PC-9 (cell line): ENCODE measurements around the gene UVRAG. TPM values are rescaled to one million over a fixed set of nuclear protein-coding genes. Genes with fewer than 3 reads are reported as not detected.

Experiments
- BruUV-seq: library from RNA; stranded (reverse); fragments of 400-500 nt; replicated peaks from 2 replicates; lab custom pipeline; 2021; lab: Mats Ljungman, UMichigan
- CTCF ChIA-PET: fragments of 300-600 bp; sonication (Branson Sonifier 250); formaldehyde crosslinking; loops from one replicate; lab custom pipeline; 2022; ENCODE audit warnings: antibody characterized with exemption; lab: Charles Lee
- POLR2A ChIA-PET: fragments of 300-600 bp; sonication (Branson Sonifier 250); formaldehyde crosslinking; loops from one replicate; lab custom pipeline; 2022; ENCODE audit warnings: antibody characterized with exemption; ENCODE audit not compliant: unreplicated experiment; lab: Charles Lee
- DNase-seq, 2 experiments: peaks; one replicate each; pipeline versions ENCODE4 v3.0.0 to v3.0.0-alpha.2; 2015 to 2022; ENCODE audit warnings: mixed read lengths in 1 of 2
- H2AFZ ChIP-seq: fragments of 200-600 bp; sonication (generic); 2 replicates; pipeline ENCODE4 v1.8.1; 2017; ENCODE audit warnings: antibody characterized with exemption
- H3F3A ChIP-seq: fragments of 200-600 bp; sonication (generic); 2 replicates; pipeline ENCODE4 v1.8.1; 2017; ENCODE audit warnings: antibody characterized with exemption, mild to moderate bottlenecking, low read depth; ENCODE audit not compliant: insufficient read depth
- H3K27ac ChIP-seq: fragments of 200-600 bp; sonication (generic); 2 replicates; pipeline ENCODE4 v1.6.1; 2016; ENCODE audit warnings: mixed run types
- H3K27me3 ChIP-seq: fragments of 200-600 bp; sonication (generic); 2 replicates; pipeline ENCODE4 v1.6.1; 2016; ENCODE audit warnings: low read depth, mixed run types; ENCODE audit not compliant: insufficient read depth
- H3K36me3 ChIP-seq: fragments of 200-600 bp; sonication (generic); 2 replicates; pipeline ENCODE4 v1.6.1; 2016; ENCODE audit warnings: low read depth, mixed run types
- H3K4me1 ChIP-seq: fragments of 200-600 bp; sonication (generic); replicated peaks from 2 replicates; pipeline ENCODE4 v1.6.1; 2016; ENCODE audit warnings: mixed run types; ENCODE audit not compliant: insufficient read depth
- H3K4me2 ChIP-seq: fragments of 200-600 bp; sonication (generic); 2 replicates; pipeline ENCODE4 v1.6.1; 2017; ENCODE audit warnings: mixed run types
- H3K4me3 ChIP-seq: fragments of 200-600 bp; sonication (generic); 2 replicates; pipeline ENCODE4 v1.6.1; 2016; ENCODE audit warnings: mixed run types
- H3K79me2 ChIP-seq: fragments of 200-600 bp; sonication (generic); 2 replicates; pipeline ENCODE4 v1.6.1; 2017; ENCODE audit warnings: low read depth, mixed run types
- H3K9me2 ChIP-seq: fragments of 200-600 bp; sonication (generic); 2 replicates; pipeline ENCODE4 v1.8.1; 2017; ENCODE audit warnings: mild to moderate bottlenecking; ENCODE audit not compliant: insufficient read depth
- H3K9me3 ChIP-seq: fragments of 200-600 bp; sonication (generic); 2 replicates; pipeline ENCODE4 v1.8.1; 2016; ENCODE audit warnings: low read depth; ENCODE audit not compliant: insufficient read depth
- H4K20me1 ChIP-seq: fragments of 200-600 bp; sonication (generic); 2 replicates; pipeline ENCODE4 v1.8.1; 2017; ENCODE audit not compliant: insufficient read depth
- EZH2 ChIP-seq: fragments of 200-600 bp; sonication (generic); IDR thresholded peaks from 2 replicates; pipeline ENCODE4 v1.8.0; 2017; ENCODE audit warnings: antibody characterized with exemption, low read depth
- intact Hi-C: fragments of 100-400 bp; cut with micrococcal nuclease; formaldehyde crosslinking; loops from one replicate; pipeline ENCODE4 v1.10.0; 2022; ENCODE audit not compliant: unreplicated experiment
- total RNA-seq: library from RNA; stranded (reverse); gene quantifications from 2 replicates; pipeline ENCODE4 v1.2.3, GENCODE V29; 2021
- TF ChIP-seq, protein P1 (sequence below): fragments of 200-600 bp; sonication (generic); conservative IDR thresholded peaks from 2 replicates; pipeline ENCODE4 v1.6.1; 2017; ENCODE audit warnings: mixed run types, antibody characterized with exemption, mild to moderate bottlenecking, moderate library complexity

UVRAG gene
- total RNA-seq, 1 experiment from 2014 or later: 20.4 TPM

GRCh38 chr11:76119779-76120178, 304.8 kb downstream of the UVRAG start:
- Histone ChIP-seq H3K27ac (no peak overlapping the region), H4K20me1 (no peaks in the 10 kb centered on the region), H3K4me1 (no peaks in the 10 kb centered on the region), H3F3A (no peaks in the 10 kb centered on the region), H3K4me3 (no peak overlapping the region), H3K4me2 (no peak overlapping the region), H3K27me3 (no peaks in the 10 kb centered on the region), H3K9me3 (no peaks in the 10 kb centered on the region), H3K9me2 (no peaks in the 10 kb centered on the region), H3K79me2 (no peaks in the 10 kb centered on the region), H2AFZ (no peak overlapping the region), H3K36me3 (no peaks in the 10 kb centered on the region)
- POLR2A ChIA-PET: no interaction called here
- intact Hi-C loops: no loop called here
- no peak for DNase-seq
- CTCF ChIA-PET: interaction anchor here (0.6 kb wide), 1 partner anchor 255 kb away, joined by 7 read pairs; no protein-coding TSS in a partner anchor
- no TSS peak for BruUV-seq
- TF ChIP-seq, protein P1, sequence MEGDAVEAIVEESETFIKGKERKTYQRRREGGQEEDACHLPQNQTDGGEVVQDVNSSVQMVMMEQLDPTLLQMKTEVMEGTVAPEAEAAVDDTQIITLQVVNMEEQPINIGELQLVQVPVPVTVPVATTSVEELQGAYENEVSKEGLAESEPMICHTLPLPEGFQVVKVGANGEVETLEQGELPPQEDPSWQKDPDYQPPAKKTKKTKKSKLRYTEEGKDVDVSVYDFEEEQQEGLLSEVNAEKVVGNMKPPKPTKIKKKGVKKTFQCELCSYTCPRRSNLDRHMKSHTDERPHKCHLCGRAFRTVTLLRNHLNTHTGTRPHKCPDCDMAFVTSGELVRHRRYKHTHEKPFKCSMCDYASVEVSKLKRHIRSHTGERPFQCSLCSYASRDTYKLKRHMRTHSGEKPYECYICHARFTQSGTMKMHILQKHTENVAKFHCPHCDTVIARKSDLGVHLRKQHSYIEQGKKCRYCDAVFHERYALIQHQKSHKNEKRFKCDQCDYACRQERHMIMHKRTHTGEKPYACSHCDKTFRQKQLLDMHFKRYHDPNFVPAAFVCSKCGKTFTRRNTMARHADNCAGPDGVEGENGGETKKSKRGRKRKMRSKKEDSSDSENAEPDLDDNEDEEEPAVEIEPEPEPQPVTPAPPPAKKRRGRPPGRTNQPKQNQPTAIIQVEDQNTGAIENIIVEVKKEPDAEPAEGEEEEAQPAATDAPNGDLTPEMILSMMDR: no peak
- TF ChIP-seq EZH2: no peak

DNA sequence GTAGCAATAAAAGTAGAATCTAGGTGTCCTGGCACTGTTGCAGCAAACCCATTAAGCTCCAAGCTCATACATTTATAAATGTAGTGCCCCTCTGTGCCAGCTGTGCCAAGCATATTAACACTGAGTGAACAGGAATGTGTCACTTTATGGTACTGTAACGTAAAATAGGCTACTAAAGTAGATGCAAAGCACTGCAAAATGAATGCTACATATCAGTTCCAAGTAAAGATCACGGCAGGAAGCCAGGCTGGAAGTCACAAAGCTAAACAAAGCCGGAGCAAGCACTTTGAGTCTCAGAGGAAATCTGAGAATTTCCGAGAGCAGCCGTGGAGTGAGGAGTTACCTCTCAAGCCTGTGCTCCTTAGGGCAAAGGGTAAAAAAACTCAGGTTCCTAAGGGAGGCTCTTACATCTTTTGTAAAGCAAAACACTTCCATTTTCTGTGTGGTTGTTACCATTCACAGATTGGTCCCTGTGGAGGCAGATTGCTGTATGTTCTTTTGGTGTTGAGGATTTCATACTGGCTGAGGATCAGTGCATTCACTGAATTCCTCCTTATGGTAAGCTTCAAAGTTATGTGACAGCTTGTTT, 305.6 kb downstream of the UVRAG start:
- intact Hi-C loops: no loop called here
- no peaks in the 10 kb centered on the region for H3K36me3 ChIP-seq
- H3K79me2 ChIP-seq: no peaks in the 10 kb centered on the region
- no peaks in the 10 kb centered on the region for H4K20me1 ChIP-seq
- H3K9me2 ChIP-seq: no peaks in the 10 kb centered on the region
- CTCF ChIA-PET: no interaction called here
- BruUV-seq: no TSS peak
- POLR2A ChIA-PET: interaction anchor here (0.6 kb wide), 1 partner anchor 42 kb away, joined by 3 read pairs; no protein-coding TSS in a partner anchor
- H3K4me1 ChIP-seq: no peaks in the 10 kb centered on the region
- H3K27ac ChIP-seq: no peak overlapping the region
- H3F3A ChIP-seq: no peaks in the 10 kb centered on the region
- DNase-seq: no peak
- TF ChIP-seq, protein P1: no peak
- TF ChIP-seq EZH2: no peak
- no peaks in the 10 kb centered on the region for H3K9me3 ChIP-seq
- H3K4me3 ChIP-seq: no peak overlapping the region
- no peaks in the 10 kb centered on the region for H3K27me3 ChIP-seq
- no peak overlapping the region for H3K4me2 ChIP-seq
- H2AFZ ChIP-seq: no peak overlapping the region

- Histone ChIP-seq H3K4me2 (no peak overlapping the region), H2AFZ (no peak overlapping the region), H3K4me3 (no peak overlapping the region), H3K4me1 (no peaks in the 10 kb centered on the region), H3K36me3 (no peaks in the 10 kb centered on the region), H3K9me3 (no peaks in the 10 kb centered on the region), H4K20me1 (no peaks in the 10 kb centered on the region), H3K27me3 (no peaks in the 10 kb centered on the region), H3K27ac (no peak overlapping the region), H3K9me2 (no peaks in the 10 kb centered on the region), H3K79me2 (no peaks in the 10 kb centered on the region), H3F3A (no peaks in the 10 kb centered on the region)
- no peak for TF ChIP-seq EZH2
- TF ChIP-seq, protein P1: no peak
- BruUV-seq: no TSS peak
- CTCF ChIA-PET: no interaction called here
- no peak for DNase-seq
- POLR2A ChIA-PET: no interaction called here
- intact Hi-C loops: no loop called here
These were observed 308.2 kb downstream of the UVRAG start for GRCh38 chr11:76123248-76123647.
